Tibial nerve (tissue), 4 donors: ENCODE measurements around the gene CENPX.

Source experiments
- CTCF ChIP-seq, 5 experiments: fragments of 200-600 bp in 3 of 5; fragments of 450-650 bp in 2 of 5; sonication (generic) in 3 of 5; IDR thresholded peaks; one replicate each; pipeline ENCODE4 v1.5.1; 2016 to 2019; ENCODE audit warnings: antibody characterized with exemption in 5 of 5, mild to moderate bottlenecking in 3 of 5, moderate library complexity in 2 of 5
- EP300 ChIP-seq, 2 donors: sonication (generic); formaldehyde crosslinking; IDR thresholded peaks; one replicate each; pipeline ENCODE4 v1.6.1; 2017; ENCODE audit warnings: antibody characterized with exemption in 2 of 2, mild to moderate bottlenecking in 1 of 2
- POLR2A ChIP-seq, 2 donors: fragments of 450-650 bp; IDR thresholded peaks; one replicate each; pipeline ENCODE4 v1.6.1; 2017; ENCODE audit warnings: antibody characterized with exemption in 2 of 2, mild to moderate bottlenecking in 2 of 2, moderate library complexity in 2 of 2

DNA sequence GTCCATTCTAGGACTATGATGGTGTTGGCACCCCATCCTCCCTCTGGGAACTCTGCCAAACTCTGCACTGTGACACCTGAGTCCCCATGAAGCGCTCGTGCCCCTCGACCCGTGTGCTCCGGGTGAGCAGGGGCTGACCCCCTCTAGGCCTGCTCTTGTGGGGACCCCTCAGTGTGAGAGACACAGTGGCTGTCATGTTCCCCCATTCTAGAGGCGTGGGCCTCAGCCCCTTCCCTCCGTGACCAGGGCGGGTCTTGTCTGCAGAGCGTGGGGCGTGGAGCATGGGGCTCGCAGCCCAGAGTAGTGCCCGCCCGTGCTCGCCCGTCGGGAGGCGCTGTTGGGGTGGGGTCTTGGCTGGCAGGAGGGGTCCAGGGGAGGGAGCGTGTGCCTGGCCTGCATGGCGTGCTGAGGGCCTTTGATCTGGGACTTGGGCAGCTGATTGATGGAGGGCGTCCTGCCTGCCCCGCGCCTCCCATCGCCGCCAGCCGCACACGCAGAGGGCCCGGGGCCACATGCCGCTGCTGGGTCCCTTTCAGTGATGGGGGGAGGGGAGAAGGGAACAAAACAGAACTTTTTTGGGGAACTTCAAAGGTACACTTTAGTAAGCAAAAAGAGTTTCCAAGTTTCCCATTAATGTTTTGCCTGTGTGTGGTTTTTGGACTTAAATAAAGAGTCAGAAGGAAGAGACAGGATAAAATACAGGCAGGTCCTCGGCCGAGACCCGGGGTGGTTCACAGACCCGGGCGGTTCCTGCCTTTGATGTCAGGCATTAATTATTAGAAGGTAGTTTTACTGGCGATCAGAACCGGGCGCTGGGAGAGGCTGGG is 22.5 kb downstream of the CENPX start:
- no peak for TF ChIP-seq CTCF (IDR thresholded peaks at IDR 0.05)
- no peak for TF ChIP-seq POLR2A (IDR thresholded peaks at IDR 0.05)
- no peak for TF ChIP-seq EP300 (IDR thresholded peaks at IDR 0.05)
